Measurements from ENCODE around the gene PSPH.
"Not testable (repeated sequence)": the region's sequence is repeated elsewhere in the genome, so short reads cannot be mapped to it uniquely, and the experiment has no call there.

The PSPH gene

DNA sequence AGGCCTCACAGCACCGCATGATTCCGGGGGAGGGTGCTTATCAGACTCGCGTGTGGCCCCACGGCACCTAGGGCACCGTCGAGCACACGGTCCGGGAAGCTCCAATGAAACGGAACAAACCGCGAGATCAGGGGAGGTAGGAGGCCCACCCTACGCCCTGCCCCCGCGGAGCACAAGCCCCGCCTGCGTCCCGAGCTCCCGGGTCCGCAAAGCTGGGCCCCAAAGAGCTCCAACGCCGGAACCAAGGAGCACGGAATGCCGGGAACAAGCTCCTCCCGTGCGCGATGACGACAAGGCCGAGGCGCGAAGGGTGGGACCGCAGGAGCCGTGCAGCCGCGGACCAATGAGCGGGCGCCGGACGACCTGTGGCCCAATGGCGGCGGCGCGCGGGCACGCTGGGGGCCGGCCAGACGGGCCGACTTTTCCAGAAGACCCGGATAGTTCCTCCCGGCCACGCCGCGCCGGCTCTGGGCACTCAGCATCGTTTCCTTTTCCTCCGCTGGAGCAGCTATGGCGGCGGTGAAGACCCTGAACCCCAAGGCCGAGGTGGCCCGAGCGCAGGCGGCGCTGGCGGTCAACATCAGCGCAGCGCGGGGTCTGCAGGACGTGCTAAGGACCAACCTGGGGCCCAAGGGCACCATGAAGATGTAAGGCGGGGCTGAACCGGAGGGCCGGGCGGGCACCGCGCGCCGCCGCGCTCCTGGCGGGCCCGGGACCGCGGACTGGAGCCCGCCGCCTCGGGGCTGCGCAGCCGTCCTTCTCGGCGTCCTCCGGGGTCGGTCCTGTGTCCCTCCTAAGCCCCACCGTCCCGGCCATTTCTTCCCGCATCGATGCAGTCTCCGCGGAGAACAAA, at the start of gene PSPH, which contains the start of gene CCT6A:
TSS of gene PSPH (minus strand) at position 106 of the 853 bp plus-strand sequence. CDS start 30,232 bp downstream, outside the sequence.
TSS of gene CCT6A (plus strand) at position 427 of the 853 bp plus-strand sequence. CDS start at position 511, 84 bp downstream.
- DNase-seq, result peak; percentile 96 to 97

DNA sequence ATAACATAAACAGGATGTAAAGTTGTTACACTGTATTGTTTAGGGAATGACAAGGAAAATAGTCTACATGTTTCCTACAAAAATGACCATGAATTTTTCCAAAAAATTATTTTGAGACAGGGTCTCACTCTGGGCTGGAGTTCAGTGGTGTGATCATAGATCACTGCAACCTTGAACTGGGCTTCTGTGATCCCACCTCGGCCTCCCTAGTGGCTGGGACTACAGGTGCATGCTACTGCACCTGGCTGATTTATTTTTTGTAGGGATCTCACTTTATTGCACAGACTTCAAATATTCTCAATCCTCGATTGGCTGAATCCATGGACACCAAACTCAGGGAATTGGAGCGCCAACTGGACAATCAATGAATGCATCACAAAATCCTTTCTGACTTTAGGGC, 48.4 kb upstream of the PSPH start:
- DNase-seq, result no peak

DNA sequence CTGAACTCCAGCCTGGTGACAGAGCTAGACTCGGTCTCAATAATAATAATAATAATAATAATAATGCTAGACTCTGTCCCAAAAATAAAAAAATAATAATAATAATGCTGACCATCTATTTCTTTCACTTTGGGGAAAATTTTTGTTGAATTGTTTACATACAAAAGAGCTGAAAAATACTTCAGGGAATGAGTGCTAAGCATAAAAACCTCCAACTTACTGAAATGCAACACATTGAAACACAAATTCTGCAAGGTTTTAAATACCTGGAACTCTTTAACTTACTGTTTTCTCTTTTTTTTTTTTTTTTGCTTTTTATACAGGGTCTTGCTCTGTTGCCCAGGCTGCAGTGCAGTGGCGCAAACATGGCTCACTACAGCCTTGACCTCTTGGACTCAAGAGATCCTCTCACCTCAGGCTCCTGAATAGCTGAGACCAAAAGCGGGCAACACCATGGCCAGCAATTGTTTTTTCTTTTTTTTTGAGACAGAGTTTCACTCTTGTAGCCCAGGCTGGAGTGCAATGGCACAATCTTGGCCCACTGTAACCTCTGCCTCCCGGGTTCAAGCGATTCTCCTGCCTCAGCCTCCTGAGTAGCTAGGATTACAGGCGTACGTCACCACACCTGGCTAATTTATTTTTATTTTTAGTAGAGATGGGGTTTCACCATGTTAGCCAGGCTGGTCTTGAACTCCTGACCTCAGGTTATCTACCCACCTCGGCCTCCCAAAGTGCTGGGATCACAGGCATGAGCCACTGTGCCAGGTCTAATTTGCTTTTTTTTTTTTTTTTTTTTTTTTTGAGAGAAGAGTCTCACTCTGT, 47.2 kb upstream of the PSPH start:
- not testable (repeated sequence) for DNase-seq

DNA sequence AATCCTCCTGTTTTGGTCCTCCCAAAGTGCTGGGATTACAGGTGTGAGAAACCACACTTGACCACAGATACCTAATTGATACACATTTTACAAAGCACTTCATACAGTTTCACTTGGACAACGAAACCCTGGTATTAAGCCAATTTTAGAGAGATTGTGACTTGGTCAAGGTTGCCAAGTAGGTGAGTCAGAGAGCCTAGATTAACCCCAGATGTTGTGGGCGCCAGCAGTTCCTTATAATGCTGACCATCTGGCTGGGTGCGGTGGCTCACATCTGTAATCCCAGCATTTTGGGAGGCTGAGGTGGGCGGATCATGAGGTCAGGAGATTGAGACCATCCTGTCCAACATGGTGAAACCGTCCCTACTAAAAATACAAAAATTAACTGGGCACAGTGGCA, 46.5 kb upstream of the PSPH start:
- DNase-seq, result no peak

DNA sequence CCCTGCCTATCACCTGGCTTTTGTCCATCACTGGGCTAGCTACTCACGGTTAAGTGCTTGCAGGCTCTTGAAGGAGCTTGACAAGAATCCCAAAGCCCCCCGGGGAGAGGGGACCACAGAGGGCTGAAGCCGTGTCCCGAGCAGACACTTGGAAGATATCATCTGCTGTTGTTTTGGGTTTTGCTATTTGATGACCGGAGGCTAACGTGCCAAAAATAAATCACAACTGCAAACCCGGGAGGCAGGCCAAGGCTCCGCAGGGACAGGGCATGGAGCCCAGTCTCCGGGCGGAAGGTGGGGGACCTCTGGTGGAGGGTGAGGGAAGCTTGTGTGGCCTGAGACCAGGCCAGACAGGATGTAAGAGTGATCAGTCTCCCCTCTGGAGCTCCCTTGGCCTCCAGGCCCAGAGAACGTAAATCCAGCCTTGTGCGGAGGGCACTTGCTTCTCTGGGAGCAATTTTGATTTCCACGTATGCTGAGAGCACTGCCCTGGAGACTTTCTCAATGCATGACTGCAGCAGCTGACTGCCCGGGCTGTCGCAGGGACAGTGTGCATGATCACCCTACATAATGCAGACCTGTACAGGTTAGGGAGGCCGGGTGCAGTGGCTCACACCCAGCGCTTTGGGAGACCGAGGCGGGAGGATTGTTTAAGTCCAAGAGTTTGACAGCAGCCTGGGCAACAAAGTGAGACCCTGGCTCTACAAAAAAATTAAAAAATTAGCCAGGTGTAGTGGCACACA, 41.7 kb upstream of the PSPH start, which contains the start of gene PHKG1:
TSS of gene PHKG1 (minus strand) at position 164 of the 743 bp plus-strand sequence. CDS start 4,011 bp downstream, outside the sequence.
- DNase-seq, result peak; percentile 74 to 80

DNA sequence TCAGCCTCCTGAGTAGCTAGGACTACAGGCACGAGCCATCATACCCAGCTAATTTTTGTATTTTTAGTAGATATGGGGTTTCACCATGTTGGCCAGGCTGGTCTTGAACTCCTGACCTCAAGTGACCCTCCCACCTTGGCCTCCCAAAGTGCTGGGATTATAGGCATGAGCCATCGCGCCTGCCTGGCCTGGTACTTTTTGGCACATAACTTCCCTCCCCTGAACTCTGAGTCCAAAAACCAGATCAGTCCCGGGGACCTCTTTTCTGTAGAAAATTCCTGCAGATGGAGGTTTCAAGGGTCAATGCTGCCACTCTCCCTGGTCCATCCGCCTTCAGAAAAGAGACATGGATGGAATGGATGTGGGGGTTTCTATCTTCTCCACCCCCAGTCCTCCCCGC, 41.1 kb upstream of the PSPH start:
- not testable (repeated sequence) for DNase-seq

DNA sequence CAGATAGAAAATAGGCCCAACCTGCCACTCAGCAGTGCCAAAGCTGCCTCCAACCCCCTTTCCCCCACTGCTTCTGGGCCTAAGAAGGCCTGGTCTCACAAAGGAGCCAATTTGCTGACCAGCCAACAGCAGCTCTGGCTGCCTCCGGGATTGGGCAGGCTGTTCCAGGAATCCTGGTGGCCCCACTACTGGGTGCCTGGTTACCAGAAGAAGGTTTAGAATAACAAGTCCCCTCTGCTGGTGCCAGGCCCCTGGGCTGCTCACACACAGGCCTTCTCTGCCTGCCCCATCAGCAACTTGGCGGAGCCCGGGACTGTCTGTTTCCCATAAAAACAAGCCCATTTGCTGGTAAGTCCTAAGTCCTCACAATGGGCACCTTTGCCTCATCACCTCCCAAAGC, 40.3 kb upstream of the PSPH start:
- peak; percentile 43 to 65 for DNase-seq

DNA sequence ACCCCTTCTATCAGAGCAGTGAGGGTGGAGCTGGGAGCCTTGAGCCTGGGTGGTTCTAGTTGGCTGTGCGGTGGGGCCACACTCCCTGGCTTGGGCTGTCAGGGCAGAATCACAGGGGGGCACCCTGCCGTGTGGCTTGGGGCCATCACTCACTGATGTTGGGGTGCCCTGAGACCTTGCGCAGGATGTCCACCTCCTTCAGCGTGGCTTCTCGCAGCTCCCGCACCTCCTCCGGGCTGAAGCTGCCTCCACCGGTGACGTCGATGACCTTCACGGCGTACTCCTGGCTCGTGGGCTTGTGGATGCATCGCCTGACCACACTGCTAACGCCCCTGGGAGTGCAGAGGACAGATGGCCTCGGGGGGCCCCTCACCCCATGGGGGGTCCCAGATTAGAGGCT, 36.2 kb upstream of the PSPH start:
- DNase-seq, result no peak

DNA sequence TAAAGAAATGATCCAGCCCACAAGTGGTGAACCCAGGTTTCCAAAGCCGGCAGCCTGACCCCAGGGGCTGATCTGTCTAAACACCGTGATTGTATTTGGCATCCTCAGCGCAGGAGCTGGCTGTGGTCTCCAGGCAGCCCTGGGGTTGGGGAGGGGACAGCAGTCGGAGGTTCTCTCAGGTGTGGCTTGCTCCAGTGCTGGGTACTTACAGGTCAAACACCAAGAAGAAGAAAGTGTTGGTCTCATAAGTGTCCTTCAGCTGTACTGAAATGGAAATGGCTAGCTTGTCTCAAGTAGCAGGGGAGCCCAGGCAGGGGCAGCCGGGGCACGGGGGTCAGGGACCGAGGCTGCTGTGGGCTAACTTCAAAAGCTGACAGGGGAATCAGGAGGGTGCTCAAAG, 35.5 kb upstream of the PSPH start:
- DNase-seq, result no peak

DNA sequence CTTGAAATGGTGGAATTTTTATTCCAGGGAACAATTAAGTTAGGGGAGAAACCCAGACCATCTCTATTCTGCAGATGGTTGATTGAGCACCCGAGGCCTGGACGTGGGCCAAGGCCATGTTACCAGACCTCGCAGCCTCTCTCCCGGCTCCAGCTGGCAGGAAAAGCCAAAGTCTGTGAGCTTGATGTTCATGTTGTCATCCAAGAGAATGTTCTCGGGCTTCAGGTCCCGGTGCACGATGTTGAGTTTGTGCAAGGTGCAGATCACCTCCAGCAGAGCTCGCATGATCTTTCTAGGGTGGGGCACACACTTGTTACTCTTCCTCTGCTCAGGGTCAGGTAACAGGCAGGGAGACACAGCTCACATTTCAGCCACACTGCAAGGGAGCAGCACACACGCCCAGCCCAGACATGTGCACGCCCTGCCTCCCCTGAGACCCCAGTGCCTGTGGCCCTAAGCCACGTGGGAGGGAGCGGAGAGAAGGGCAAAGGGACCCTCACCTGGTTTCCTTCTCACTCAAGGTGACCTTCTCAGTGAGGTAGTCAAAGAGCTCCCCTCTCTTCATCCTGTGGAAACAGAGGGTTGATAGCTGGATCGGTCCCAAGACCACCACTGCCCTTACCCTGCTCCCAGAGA, 32.0 kb upstream of the PSPH start:
- DNase-seq, result peak; percentile 13 to 54

DNA sequence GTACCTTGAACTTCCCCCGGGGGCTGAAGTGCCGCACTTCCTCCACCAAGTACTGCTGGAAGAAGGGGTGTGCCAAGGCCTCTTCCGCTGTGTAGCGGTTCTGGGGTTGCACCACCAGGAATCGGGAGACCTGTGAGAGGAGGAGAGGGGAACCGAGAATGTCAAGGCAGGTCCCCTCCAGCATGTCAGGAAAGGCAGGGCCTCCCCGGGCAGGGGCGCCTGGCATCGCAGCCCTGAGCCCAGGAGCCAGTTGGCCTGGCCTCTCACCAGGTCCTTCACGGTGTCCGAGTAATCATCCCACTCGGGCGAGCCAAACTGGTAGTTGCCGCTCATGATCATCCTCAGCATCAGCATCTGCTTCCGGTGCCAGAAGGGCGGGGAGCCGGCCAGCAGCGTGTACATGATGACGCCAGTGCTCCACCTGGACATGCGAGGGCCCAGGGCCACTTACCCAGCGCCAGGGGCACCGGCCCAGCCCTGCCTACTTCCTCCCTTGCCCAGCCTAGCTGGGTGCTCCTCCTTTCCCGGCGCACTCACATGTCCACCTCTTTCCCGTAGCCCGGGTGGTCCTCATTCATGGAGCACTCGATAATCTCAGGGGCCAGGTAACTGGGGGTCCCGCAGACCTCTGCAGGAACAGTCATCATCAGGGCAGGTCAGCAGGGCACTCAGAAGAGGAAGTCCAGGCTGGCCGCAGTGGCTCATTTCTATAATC, 30.5 kb upstream of the PSPH start:
- no peak for DNase-seq

DNA sequence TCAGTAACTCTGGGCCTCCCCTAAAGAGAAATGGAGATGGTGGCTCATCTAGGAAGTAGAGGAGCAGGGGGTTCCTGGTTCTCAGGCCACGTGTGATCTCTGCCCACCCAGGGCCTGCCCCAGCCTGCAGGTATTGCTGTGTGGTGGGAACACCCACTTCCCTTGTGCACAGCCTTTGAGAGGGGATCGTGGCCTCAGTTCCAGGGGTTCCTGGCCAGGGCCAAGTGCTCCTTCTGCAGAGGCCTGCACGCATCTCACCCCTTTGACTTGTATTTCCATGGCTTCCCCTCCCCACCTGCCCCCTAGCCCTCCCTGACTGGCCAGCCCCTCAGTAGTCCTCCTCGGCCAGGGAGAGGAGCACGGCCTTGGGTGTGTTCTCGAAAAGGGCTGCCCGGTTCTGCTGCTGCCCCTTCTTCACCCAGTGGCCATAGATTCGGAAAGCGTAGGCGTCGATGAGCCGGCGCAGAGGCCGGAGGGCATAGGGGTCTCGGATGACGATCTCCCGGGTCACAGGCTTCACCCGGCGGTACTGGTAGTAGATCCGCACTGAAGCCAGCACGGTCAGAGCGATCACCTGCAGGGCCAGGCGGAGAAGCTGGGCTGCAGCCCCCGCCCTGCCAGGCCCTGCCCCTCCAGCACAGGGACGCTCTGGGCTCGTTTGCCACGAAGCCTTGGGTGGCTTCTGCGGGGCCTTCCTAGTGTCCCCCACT, 29.6 kb upstream of the PSPH start:
- DNase-seq, result not testable (repeated sequence)

DNA sequence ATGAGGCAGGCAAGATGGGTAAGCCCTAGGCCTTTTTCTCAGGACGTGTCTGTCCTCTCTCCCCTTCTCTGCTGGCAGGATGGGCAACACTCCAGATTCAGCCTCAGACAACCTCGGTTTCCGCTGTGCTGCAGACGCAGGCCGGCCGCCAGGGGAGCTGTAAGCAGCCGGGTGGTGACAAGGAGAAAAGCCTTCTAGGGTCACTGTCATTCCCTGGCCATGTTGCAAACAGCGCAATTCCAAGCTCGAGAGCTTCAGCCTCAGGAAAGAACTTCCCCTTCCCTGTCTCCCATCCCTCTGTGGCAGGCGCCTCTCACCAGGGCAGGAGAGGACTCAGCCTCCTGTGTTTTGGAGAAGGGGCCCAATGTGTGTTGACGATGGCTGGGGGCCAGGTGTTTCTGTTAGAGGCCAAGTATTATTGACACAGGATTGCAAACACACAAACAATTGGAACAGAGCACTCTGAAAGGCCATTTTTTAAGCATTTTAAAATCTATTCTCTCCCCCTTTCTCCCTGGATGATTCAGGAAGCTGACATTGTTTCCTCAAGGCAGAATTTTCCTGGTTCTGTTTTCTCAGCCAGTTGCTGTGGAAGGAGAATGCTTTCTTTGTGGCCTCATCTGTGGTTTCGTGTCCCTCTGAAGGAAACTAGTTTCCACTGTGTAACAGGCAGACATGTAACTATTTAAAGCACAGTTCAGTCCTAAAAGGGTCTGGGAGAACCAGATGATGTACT, 28.4 kb upstream of the PSPH start:
- DNase-seq, result peak; percentile 79 to 80

DNA sequence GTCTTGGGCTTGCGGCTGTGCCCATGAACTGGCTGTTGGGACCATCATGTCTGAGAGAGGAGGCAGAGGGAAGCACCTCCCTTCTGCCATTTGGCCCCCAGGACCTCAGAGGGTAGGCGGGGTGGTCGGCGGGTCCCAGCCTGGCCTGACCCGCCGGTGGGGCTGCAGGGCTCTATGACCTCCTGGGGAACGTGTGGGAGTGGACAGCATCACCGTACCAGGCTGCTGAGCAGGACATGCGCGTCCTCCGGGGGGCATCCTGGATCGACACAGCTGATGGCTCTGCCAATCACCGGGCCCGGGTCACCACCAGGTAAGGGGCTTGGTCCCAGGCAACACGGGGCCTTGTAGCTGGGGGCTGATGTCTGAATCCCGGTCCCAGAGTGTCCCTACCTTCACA, 27.0 kb upstream of the PSPH start:
- DNase-seq, result no peak

DNA sequence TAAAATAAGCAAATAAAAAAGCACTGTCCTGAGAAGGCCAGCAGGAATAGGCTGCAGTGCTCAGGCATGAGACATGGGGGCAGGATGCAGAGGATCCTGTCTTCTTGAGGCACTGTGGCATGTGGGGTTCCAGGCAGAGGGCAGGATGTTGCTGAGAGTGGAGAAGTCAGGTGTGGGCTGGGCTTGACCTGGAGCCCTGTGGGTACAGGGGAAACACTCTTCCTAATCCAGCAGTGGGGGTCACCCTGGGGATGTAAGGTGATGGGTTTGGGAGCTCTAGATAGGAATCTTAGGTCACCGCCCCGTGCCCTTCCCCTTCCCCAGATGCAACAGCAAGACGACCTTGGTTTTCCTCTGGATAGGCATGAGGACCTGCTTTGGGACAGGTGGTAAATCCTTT, 26.4 kb upstream of the PSPH start:
- DNase-seq, result no peak

DNA sequence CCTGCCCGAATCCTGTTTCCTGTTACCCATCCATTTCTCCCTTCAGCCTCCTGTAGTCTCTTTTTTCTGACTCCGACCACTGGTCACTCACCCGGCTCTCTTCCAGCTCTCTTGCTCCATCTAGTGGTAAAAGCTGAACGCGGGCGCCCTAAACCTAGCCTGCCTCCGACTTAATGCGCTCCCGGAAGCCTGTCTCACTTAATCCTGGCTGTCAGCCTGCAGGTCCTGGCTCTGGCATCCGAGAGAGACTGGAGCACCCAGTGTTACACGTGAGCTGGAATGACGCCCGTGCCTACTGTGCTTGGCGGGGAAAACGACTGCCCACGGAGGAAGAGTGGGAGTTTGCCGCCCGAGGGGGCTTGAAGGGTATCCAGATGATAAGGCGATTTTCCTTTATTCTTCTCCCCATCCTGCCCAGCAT, 23.1 kb upstream of the PSPH start:
- DNase-seq, result peak; percentile 61 to 72

DNA sequence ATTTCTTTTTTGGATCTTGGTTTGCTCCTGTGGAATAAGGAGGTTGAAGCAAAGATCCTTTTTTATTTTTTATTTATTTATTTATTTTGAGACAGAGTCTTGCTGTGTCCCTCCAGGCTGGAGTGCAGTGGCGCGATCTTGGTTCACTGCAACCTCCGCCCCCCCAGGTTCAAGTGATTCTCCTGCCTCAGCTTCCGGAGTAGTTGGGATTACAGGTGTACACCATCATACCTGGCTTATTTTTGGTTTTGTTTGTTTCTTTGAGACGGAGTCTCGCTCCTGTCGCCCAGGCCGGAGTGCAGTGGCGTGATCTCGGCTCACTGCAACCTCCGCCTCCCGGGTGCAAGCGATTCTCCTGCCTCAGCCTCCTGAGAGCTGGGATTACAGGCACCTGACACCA, 15.1 kb upstream of the PSPH start:
- not testable (repeated sequence) for DNase-seq

DNA sequence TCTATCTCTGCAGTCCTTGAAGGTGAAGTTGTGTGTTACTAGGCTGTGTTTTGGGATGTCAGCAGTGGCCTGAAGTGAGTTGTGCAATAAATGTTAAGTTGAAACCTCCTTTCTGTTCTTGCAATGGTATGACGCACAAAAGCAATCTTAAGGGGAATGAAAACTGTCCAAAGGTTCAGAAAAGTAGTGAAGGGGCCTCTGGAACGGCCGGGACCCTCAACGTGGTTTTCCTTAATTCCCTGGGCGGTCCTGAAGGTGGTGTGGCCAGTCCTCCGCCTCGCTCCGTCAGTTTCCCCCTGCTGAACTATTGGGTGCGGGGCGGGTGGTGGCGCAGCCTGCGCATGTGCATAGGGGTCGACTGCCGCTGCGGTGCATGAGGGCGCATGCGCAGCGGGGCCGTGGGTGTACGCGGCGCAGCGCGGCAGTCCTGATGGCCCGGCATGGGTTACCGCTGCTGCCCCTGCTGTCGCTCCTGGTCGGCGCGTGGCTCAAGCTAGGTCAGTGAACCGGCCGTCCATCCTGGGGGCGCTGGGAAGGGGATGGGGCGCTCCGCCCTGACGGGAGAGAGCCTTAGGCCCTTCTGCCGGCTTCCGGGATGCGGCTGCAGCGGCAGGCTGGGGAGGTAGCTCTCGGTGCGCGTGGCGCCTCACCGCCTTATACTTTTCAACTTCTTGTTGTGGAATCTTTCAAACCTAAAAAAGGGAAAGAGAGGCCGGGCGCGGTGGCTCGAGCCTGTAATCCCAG, 12.8 kb upstream of the PSPH start, which contains the start of gene SUMF2:
TSS of gene SUMF2 (plus strand) at position 405 of the 744 bp plus-strand sequence. CDS start at position 431, 26 bp downstream.
- DNase-seq, result peak; percentile 83 to 90

DNA sequence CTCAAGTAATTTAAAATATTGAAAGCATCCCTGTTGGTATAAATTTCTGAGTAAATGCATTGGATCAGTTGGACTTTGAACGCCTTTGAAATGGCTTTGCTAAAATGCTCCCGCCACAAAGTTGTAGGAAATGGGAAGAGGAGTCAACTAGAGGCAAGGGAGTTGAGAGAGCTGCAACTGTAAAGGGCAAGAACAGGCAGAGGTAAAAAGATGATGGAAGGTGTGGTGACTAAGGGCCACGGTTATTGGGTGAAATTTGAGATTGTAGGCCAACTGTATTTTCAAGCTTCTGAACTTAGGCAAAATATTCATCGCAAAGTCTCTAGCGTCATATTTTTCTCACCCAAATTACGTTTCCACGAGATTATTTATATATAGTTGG, 12.2 kb upstream of the PSPH start:
- DNase-seq, result no peak
